Skeletal muscle cell (primary cell): ENCODE data around the gene RELL1.

Experiments used
- DNase-seq: peaks from one replicate; pipeline ENCODE4 v3.0.0-alpha.2; 2010; ENCODE audit warnings: low read depth
- H3K4me3 ChIP-seq: 2 replicates; pipeline ENCODE4 v1.5.1; 2011; ENCODE audit warnings: low read depth, mild to moderate bottlenecking, control low read depth, low read length, moderate library complexity

RELL1 gene

DNA sequence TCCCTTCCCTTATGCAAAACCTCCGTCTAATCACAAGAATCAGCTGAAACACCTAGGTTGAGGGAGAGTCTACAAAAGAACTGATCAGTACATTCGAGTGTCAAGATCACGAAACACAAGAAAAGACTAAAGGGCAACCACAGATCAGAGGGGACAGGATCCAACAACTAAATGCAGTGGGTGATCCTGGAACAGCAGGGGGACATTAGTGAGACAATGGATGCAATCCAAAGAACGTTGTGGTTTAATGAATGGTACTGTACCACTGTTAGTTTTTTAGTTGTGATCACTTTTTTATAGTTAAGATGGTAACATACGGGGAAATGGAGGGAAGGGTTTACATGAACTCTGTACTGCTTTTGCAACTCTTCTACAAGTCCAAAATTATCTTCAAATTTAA lies 79.2 kb downstream of the RELL1 start:
- no peak overlapping the region for H3K4me3 ChIP-seq
- DNase-seq, result no peak

GRCh38 chr4:37605843-37606565 lies 80.2 kb downstream of the RELL1 start:
- H3K4me3 ChIP-seq, result no peak overlapping the region
- no peak for DNase-seq

DNA sequence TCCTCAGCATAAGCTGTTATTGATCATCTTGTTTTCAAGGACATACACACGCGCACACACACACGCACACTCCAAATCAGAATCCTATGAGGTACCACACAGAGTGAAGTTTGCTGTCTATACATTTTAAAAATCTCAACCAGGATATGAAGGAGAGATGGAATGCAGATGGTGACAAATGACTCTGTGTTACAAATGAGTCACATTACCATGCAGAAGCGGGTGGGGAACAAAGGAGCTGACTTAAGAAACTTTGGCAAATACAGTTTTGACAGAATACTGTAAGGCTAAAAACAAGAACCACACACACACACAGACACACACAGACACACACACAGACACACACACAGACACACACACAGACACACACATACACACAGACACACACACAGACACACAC lies 81.7 kb downstream of the RELL1 start:
- no peak overlapping the region for H3K4me3 ChIP-seq
- DNase-seq, result no peak

DNA sequence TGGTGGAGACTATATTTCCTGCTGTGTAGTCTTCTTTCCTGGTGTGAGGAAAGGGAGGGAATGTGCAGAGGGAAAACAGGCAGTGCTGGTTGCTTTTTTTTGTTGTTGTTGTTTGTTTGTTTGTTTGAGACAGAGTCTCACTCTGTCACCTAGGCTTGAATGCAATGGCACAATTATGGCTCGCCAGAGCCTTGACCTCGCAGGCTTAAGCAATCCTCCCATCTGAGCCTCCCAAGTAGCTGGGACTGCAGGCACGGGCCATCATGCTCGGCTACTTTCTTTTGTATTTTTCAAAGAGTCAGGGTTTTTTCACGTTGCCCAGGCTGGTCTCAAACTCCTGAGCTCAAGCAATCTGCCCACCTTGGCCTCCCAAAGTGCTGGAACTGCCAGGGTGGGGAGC lies 82.5 kb downstream of the RELL1 start:
- DNase-seq, result no peak
- no peak overlapping the region for H3K4me3 ChIP-seq

DNA sequence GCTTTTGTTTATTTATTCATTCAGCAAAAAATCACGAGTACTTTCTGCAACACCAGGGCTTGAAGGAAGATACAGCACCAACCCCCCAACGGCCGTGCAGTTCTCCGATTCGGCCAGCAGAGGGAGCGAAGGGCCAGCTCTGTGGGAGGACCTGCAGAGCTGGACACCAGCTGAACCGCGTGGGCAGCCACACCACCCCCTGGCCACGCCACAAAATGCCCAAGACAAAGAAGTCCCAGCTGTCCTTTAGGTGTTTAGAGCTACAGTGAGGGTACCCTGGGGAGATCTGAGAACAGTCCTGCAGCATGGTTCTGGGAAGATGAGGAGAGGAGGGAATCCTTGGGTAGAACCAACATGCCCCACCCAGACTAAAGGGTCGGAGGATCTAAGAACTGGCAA lies 83.1 kb downstream of the RELL1 start:
- no peak overlapping the region for H3K4me3 ChIP-seq
- peak; percentile 22 for DNase-seq

GRCh38 chr4:37602454-37603069 lies 83.6 kb downstream of the RELL1 start:
- DNase-seq, result no peak
- H3K4me3 ChIP-seq, result no peak overlapping the region

GRCh38 chr4:37601531-37601930 lies 84.6 kb downstream of the RELL1 start:
- DNase-seq, result peak; percentile 40
- no peak overlapping the region for H3K4me3 ChIP-seq

DNA sequence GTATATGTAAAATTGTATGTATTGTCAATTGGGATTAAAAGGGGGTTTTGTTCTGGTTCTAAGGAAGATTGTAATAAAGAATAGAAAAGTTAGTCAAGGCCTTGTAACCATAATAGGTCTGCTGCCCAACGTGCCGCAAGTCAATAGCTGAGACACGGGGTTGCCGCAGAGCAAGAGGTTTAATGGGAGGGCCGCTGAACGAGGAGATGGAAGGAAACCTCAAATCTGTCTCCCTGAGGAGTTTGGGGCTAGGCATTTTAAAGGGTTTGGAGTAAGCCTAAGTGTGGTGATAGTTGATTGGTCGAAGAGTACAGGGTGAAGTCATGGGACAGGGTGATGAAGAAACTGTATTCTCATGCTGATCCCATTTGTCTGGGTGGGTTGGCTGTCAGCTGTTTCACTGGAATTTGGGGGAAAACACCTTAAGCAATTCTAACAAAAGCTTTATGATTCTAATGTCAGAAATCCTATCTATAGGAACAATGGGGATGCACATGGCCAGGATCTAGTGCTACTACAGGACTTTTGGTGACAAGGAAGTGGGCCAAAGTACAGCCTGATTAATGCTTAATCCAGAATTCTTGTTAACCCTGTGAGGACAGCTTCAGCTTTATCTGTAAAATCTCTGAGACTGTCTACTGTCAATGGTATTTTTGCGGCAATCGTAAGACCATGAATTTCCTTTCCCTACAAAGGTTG lies 86.9 kb downstream of the RELL1 start:
- no peak for DNase-seq
- H3K4me3 ChIP-seq, result no peak overlapping the region

- DNase-seq, result no peak
Observed at GRCh38 chr4:37597034-37597433, 89.1 kb downstream of the RELL1 start.

DNA sequence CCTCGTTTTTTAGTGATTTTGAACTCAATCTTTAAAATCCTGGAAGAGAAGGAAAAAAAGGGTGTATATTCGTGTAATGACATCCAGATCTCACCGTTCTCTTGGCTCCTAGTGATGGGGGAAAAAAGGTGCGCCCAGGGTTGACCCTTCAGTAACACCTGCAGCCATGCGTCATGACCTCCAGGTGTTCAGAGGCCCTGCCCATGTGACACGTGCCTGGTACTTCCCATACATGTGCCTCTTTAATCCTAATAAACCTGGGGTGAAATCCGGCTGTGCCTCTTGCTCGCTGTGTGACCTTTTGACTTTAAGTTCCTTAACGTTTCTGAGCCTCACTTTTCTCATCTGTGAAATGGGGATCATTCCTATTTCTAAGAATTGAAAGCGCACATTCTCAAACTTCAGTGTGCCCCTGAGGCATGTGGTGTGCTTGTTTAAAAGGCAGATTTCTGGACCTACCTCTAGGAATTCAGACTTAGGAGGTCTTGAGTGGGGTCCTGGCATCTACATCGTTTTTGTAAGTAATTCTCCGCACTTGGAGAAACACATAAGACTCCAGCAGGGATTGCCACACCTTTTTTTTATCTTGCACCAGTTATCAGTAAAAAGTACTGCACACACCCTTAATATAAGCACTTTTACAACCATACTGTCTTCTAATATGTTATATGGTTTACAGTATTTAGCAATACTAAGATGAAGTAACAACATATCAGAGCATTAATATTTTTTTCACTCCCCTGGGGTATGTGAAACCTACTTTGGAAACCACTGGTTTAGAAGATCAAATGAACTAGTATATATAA lies 90.1 kb downstream of the RELL1 start:
- no peak for DNase-seq
- no peak overlapping the region for H3K4me3 ChIP-seq

More at GRCh38 chr4:37597034-37597433, 89.1 kb downstream of the RELL1 start:
- no peak overlapping the region for H3K4me3 ChIP-seq

DNA sequence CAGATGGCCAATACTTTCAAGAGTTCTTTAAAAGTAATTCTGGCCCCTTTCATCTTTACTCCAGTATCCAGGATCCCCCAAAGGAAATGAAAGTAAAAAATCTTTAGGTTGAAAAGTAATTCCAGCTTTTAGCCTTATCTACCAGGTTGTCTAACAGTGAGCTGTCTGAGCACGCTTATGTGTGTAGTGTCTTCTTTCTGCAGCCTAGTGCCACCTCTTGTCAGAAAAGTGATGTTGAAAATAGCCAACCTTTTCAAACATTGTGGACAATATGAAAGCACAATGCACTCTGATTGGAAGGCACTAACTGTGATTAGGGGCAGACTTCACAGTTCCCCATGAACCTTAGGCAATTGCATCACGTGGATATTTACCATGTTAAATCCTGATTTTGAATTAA lies 92.1 kb downstream of the RELL1 start:
- no peak for DNase-seq

GRCh38 chr4:37591349-37591748 lies 94.8 kb downstream of the RELL1 start:
- no peak for DNase-seq
- H3K4me3 ChIP-seq, result no peak overlapping the region

More for the DNA sequence above, 92.1 kb downstream of the RELL1 start:
- H3K4me3 ChIP-seq, result no peak overlapping the region

DNA sequence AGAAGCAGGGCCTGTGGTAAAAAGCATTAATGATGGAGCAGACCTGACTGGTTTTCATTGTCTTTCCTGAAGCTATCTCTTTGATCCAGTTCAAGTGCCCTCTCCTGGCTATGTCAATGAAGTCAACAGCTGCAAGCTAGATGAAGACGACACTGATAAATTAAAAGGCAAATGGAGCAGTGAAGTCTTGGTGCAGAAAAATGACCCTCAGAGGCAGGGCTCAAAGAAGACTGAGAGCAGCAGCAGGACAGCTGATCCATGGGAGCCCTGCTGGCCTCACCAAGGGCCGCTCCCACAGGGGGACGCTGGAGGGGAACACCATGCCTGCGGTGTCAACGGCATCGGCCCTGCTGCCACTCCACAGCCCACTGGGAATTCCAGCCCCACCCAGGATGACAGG lies 96.2 kb downstream of the RELL1 start:
- DNase-seq, result no peak
- H3K4me3 ChIP-seq, result no peak overlapping the region

- H3K4me3 ChIP-seq, result no peak overlapping the region
- DNase-seq, result no peak
Observed at GRCh38 chr4:37588150-37588549, 98.0 kb downstream of the RELL1 start.

DNA sequence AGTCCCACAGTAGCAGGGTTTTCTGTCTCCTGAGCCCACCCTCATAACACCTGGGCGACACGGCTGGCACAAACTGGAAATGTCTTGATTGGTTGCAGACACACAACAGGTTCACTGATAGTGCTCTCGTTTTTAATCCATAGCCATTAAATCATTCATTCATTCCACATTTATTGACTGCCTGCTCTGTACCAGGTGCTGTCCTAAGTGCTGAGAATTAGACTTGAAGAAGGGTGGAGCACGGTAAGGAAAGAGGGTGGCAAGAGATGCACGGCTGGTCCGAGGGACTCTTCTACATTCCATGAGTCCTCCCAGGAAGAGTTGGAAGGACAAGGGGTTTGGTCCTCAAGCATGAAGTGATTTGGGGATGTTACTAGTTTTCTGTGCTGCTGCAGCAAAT lies 100.0 kb downstream of the RELL1 start:
- no peak overlapping the region for H3K4me3 ChIP-seq
- DNase-seq, result no peak

GRCh38 chr4:37584493-37585060 lies 101.6 kb downstream of the RELL1 start:
- H3K4me3 ChIP-seq, result no peak overlapping the region
- DNase-seq, result no peak

- no peak for DNase-seq
- no peak overlapping the region for H3K4me3 ChIP-seq
Observed at GRCh38 chr4:37584071-37584470, 102.1 kb downstream of the RELL1 start.

GRCh38 chr4:37573566-37573965 lies 112.6 kb downstream of the RELL1 start:
- H3K4me3 ChIP-seq, result no peak overlapping the region
- DNase-seq, result no peak

DNA sequence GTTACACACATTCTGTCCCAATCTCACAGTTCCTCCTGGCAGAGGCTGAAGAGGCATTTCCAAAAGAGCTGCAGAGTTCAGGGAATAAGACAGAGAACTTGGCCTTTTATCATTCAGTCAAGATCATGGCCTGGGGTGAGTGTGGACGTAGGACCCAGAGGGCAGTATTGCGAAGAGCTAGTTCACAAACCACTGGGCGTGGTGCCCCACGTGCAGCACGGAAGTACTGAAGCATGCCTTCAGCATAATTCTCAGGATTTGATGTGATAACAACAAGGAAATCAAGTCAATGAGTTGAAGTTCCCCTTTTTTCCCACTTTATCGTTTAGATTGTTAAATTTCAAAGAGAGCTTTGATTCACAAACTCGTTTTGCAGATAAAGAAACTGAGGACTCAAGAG lies 117.7 kb downstream of the RELL1 start:
- no peak for DNase-seq

GRCh38 chr4:37567836-37568235 lies 118.3 kb downstream of the RELL1 start:
- DNase-seq, result no peak
- H3K4me3 ChIP-seq, result no peak overlapping the region

More for the DNA sequence above, 117.7 kb downstream of the RELL1 start:
- no peak overlapping the region for H3K4me3 ChIP-seq
